Loucy (cell line): ENCODE results near the gene GRB2.

Experiments used
- H2AFZ ChIP-seq: fragments of 200-600 bp; sonication (generic); 2 replicates; pipeline ENCODE4 v1.6.0; 2016; ENCODE audit warnings: antibody characterized with exemption, mild to moderate bottlenecking, low read length, moderate library complexity
- H3F3A ChIP-seq: fragments of 200-600 bp; 2 replicates; pipeline ENCODE4 v1.6.0; 2016; ENCODE audit warnings: antibody characterized with exemption, low read depth, mild to moderate bottlenecking
- H3K27me3 ChIP-seq: fragments of 200-600 bp; sonication (generic); 2 replicates; pipeline ENCODE4 v1.6.1; 2014; ENCODE audit warnings: low read length, mild to moderate bottlenecking; ENCODE audit not compliant: insufficient read depth, poor library complexity, severe bottlenecking
- H3K36me3 ChIP-seq: fragments of 200-600 bp; sonication (generic); 2 replicates; pipeline ENCODE4 v1.6.1; 2016; ENCODE audit warnings: low read length; ENCODE audit not compliant: insufficient read depth
- H3K4me1 ChIP-seq: fragments of 200-600 bp; sonication (generic); 2 replicates; pipeline ENCODE4 v1.5.1; 2014; ENCODE audit warnings: low read length, mild to moderate bottlenecking; ENCODE audit not compliant: insufficient read depth, poor library complexity, severe bottlenecking
- H3K4me2 ChIP-seq: fragments of 200-600 bp; sonication (generic); 2 replicates; pipeline ENCODE4 v1.6.0; 2014; ENCODE audit warnings: antibody characterized with exemption, low read length, low read depth, mild to moderate bottlenecking; ENCODE audit not compliant: poor library complexity, severe bottlenecking
- H3K4me3 ChIP-seq: fragments of 200-600 bp; sonication (generic); 2 replicates; pipeline ENCODE4 v1.5.1; 2014; ENCODE audit warnings: low read length, mild to moderate bottlenecking, mixed read lengths; ENCODE audit not compliant: poor library complexity, severe bottlenecking
- H3K79me2 ChIP-seq: fragments of 200-600 bp; sonication (generic); 2 replicates; pipeline ENCODE4 v1.6.1; 2014; ENCODE audit warnings: low read length; ENCODE audit not compliant: insufficient read depth
- H3K9ac ChIP-seq: fragments of 200-600 bp; sonication (generic); 2 replicates; pipeline ENCODE4 v1.6.0; 2014; ENCODE audit warnings: mild to moderate bottlenecking, low read depth, low read length, moderate library complexity; ENCODE audit not compliant: poor library complexity, severe bottlenecking
- H3K9me2 ChIP-seq: fragments of 200-600 bp; sonication (generic); replicated peaks from 2 replicates; pipeline ENCODE4 v1.6.1; 2016; ENCODE audit warnings: low read depth, low read length, mixed read lengths
- H3K9me3 ChIP-seq: fragments of 200-600 bp; sonication (generic); 2 replicates; pipeline ENCODE4 v1.6.1; 2014; ENCODE audit warnings: mild to moderate bottlenecking, antibody characterized with exemption, low read length, low read depth; ENCODE audit not compliant: insufficient read depth
- H4K20me1 ChIP-seq: fragments of 200-600 bp; sonication (generic); 2 replicates; pipeline ENCODE4 v1.6.0; 2014; ENCODE audit warnings: antibody characterized with exemption, low read length, mild to moderate bottlenecking; ENCODE audit not compliant: insufficient read depth, poor library complexity, severe bottlenecking
- CTCF ChIP-seq: fragments of 200-600 bp; sonication (generic); conservative IDR thresholded peaks from 2 replicates; pipeline ENCODE4 v1.5.1; 2014; ENCODE audit warnings: mild to moderate bottlenecking, antibody characterized with exemption, low read length
- EZH2phosphoT487 ChIP-seq: fragments of 200-600 bp; IDR thresholded peaks from 2 replicates; pipeline ENCODE4 v1.6.1; 2018; ENCODE audit warnings: antibody characterized with exemption, mild to moderate bottlenecking, moderate library complexity, borderline replicate concordance

GRB2 gene

GRCh38 chr17:75361344-75361743 lies 44.1 kb downstream of the GRB2 start:
- peaks cover 65% of the 10 kb centered on the region for H4K20me1 ChIP-seq
- H3K4me1 ChIP-seq = peaks cover 73% of the 10 kb centered on the region
- peak overlapping the region; percentile 70 for H3K4me2 ChIP-seq

GRCh38 chr17:75356260-75356937 lies 49.1 kb downstream of the GRB2 start:
- H3F3A ChIP-seq = 0 out of 2 replicates have a peak, but pooled peaks cover 4% of the 10 kb centered on the region

More at GRCh38 chr17:75361344-75361743, 44.1 kb downstream of the GRB2 start:
- H3K36me3 ChIP-seq = 0 out of 2 replicates have a peak, but pooled peaks cover 3% of the 10 kb centered on the region
- H3K9ac ChIP-seq = peak overlapping the region; percentile 0
- TF ChIP-seq CTCF (no peak), EZH2phosphoT487 (no peak)
- no peak overlapping the region for H2AFZ ChIP-seq
- peak overlapping the region; percentile 50 for H3K4me3 ChIP-seq
- no peaks in the 10 kb centered on the region for H3K9me3 ChIP-seq
- H3K27me3 ChIP-seq = no peaks in the 10 kb centered on the region
- peaks cover 6% of the 10 kb centered on the region; the same call in 1 of the 2 replicates for H3F3A ChIP-seq
- H3K9me2 ChIP-seq = no peaks in the 10 kb centered on the region
- peaks cover 100% of the 10 kb centered on the region for H3K79me2 ChIP-seq

GRCh38 chr17:75353176-75353575 lies 52.3 kb downstream of the GRB2 start:
- Histone ChIP-seq H3K9ac (no peak overlapping the region), H3K79me2 (peaks cover 99% of the 10 kb centered on the region), H3K4me1 (peaks cover 25% of the 10 kb centered on the region), H4K20me1 (peaks cover 42% of the 10 kb centered on the region), H3F3A (no peaks in the 10 kb centered on the region), H3K9me2 (no peaks in the 10 kb centered on the region), H3K36me3 (peaks cover 3% of the 10 kb centered on the region; the same call in 1 of the 2 replicates), H3K4me2 (no peak overlapping the region), H3K9me3 (no peaks in the 10 kb centered on the region; the same call in 1 of the 2 replicates), H3K27me3 (no peaks in the 10 kb centered on the region), H3K4me3 (no peak overlapping the region), H2AFZ (no peak overlapping the region)
- TF ChIP-seq CTCF (no peak), EZH2phosphoT487 (no peak)

More at GRCh38 chr17:75356260-75356937, 49.1 kb downstream of the GRB2 start:
- Histone ChIP-seq H3K4me2 (no peak overlapping the region), H4K20me1 (peaks cover 38% of the 10 kb centered on the region), H3K27me3 (no peaks in the 10 kb centered on the region), H3K9me3 (no peaks in the 10 kb centered on the region; the same call in 1 of the 2 replicates), H3K4me3 (no peak overlapping the region), H3K9me2 (no peaks in the 10 kb centered on the region), H2AFZ (no peak overlapping the region), H3K36me3 (peaks cover 3% of the 10 kb centered on the region; the same call in 1 of the 2 replicates), H3K4me1 (peaks cover 33% of the 10 kb centered on the region), H3K9ac (no peak overlapping the region), H3K79me2 (peaks cover 98% of the 10 kb centered on the region)
- no peak for TF ChIP-seq CTCF
- TF ChIP-seq EZH2phosphoT487 = no peak
